ENCODE data around the gene TAF12. TPM values are rescaled to one million over a fixed set of nuclear protein-coding genes. Genes with fewer than 3 reads are reported as not detected.
"Not testable (repeated sequence)": the region's sequence is repeated elsewhere in the genome, so short reads cannot be mapped to it uniquely, and the experiment has no call there.

Gene TAF12
- 10 to 100 TPM in 3 of 6 donors, 1 to 10 TPM in 3; 7.5 to 13.2 (median 9.7) TPM for total RNA-seq
- polyA plus RNA-seq = 10 to 100 TPM; 10.7 to 12.7 TPM

GRCh38 chr1:28642847-28643635 is at the start of gene TAF12:
Gene TAF12, minus strand, starts transcription at chr1:28643067. Its CDS starts 20,986 bp downstream, at chr1:28622081.
- H3K27me3 ChIP-seq = no peaks in the 10 kb centered on the region
- WGBS, 2 donors = 0 to 1% methylated on average over 49 of the region's 49 CpGs
- intact Hi-C loops (cut with DNase I) = no loop called here
- no peaks in the 10 kb centered on the region for H3K9me3 ChIP-seq
- TF ChIP-seq CTCF (IDR thresholded peaks at IDR 0.05) = peak in 1 of 4 donors; percentile 18
- ATAC-seq = peak; percentile 92 to 97 (median 94)
- peak within 1 kb of the TSS; percentile 51 to 67 (median 54) for H3K4me3 ChIP-seq
- H3K36me3 ChIP-seq = no peaks in the 10 kb centered on the region
- no peak for FAIRE-seq
- H3K27ac ChIP-seq = peak within 1 kb of the TSS; percentile 86 to 92 (median 88)
- DNase-seq = peak; percentile 91 to 97 (median 94)
- H3K4me1 ChIP-seq = peaks cover 3 to 33% (median 5%) of the 10 kb centered on the region in 3 donors

- H3K4me3 ChIP-seq; FAIRE-seq; H3K9me3 ChIP-seq; ATAC-seq; H3K4me1 ChIP-seq; H3K27me3 ChIP-seq; H3K27ac ChIP-seq; DNase-seq; intact Hi-C loops (cut with DNase I): not testable (repeated sequence)
- H3K36me3 ChIP-seq = peaks cover 0 to 23% (median 2%) of the 10 kb centered on the region in 3 donors
- WGBS, 2 donors = 96 to 100% methylated on average over 1 of the region's 1 CpG
These were observed 48.8 kb upstream of the TAF12 start for GRCh38 chr1:28691627-28692026.

GRCh38 chr1:28684937-28685336 is 42.1 kb upstream of the TAF12 start:
- intact Hi-C loops (cut with DNase I) = no loop called here
- DNase-seq (no peak), ATAC-seq (no peak), FAIRE-seq (no peak)
- 76 to 80% methylated on average over 4 of the region's 4 CpGs for WGBS, 2 donors
- peaks cover 0 to 7% (median 3%) of the 10 kb centered on the region in 3 donors for H3K36me3 ChIP-seq
- H3K4me1 ChIP-seq = peaks cover 0 to 3% (median 0%) of the 10 kb centered on the region in 3 donors
- TF ChIP-seq CTCF (IDR thresholded peaks at IDR 0.05) = no peak
- H3K9me3 ChIP-seq = no peaks in the 10 kb centered on the region
- no peak overlapping the region for H3K4me3 ChIP-seq
- H3K27me3 ChIP-seq = no peaks in the 10 kb centered on the region
- H3K27ac ChIP-seq = no peak overlapping the region

GRCh38 chr1:28682840-28683239 is 40.0 kb upstream of the TAF12 start:
- H3K4me3 ChIP-seq = no peak overlapping the region
- no peaks in the 10 kb centered on the region for H3K9me3 ChIP-seq
- DNase-seq = no peak
- peaks cover 0 to 3% (median 0%) of the 10 kb centered on the region in 3 donors for H3K4me1 ChIP-seq
- peaks cover 0 to 7% (median 3%) of the 10 kb centered on the region in 3 donors for H3K36me3 ChIP-seq
- 85 to 86% methylated on average over 6 of the region's 6 CpGs for WGBS, 2 donors
- no peak for FAIRE-seq
- H3K27ac ChIP-seq = no peak overlapping the region
- no peaks in the 10 kb centered on the region for H3K27me3 ChIP-seq
- TF ChIP-seq CTCF (IDR thresholded peaks at IDR 0.05) = no peak
- intact Hi-C loops (cut with DNase I) = no loop called here
- no peak for ATAC-seq

GRCh38 chr1:28680151-28680550 is 37.3 kb upstream of the TAF12 start:
- 81 to 82% methylated on average over 4 of the region's 4 CpGs for WGBS, 2 donors

More at GRCh38 chr1:28680151-28680550, 37.3 kb upstream of the TAF12 start:
- no peaks in the 10 kb centered on the region for H3K9me3 ChIP-seq
- no peak for DNase-seq
- no peak for FAIRE-seq
- H3K27me3 ChIP-seq = no peaks in the 10 kb centered on the region
- no peak overlapping the region for H3K27ac ChIP-seq
- TF ChIP-seq CTCF (IDR thresholded peaks at IDR 0.05) = no peak
- ATAC-seq = peak in 1 of 4 donors; percentile 18
- peaks cover 0 to 7% (median 3%) of the 10 kb centered on the region in 3 donors for H3K36me3 ChIP-seq
- intact Hi-C loops (cut with DNase I) = no loop called here
- no peak overlapping the region for H3K4me3 ChIP-seq
- H3K4me1 ChIP-seq = peaks cover 0 to 3% (median 0%) of the 10 kb centered on the region in 3 donors

Data from pancreas (tissue), 10 donors.